Measurements from ENCODE around the gene SNED1. TPM values are rescaled to one million over a fixed set of nuclear protein-coding genes. Genes with fewer than 3 reads are reported as not detected.
A peak's percentile ranks its signal among the peaks of the same experiment; 100 is the strongest.

The SNED1 gene
- total and polyA plus RNA-seq, 7 donors, result 0.69 to 37.1 (median 8.3) TPM

DNA sequence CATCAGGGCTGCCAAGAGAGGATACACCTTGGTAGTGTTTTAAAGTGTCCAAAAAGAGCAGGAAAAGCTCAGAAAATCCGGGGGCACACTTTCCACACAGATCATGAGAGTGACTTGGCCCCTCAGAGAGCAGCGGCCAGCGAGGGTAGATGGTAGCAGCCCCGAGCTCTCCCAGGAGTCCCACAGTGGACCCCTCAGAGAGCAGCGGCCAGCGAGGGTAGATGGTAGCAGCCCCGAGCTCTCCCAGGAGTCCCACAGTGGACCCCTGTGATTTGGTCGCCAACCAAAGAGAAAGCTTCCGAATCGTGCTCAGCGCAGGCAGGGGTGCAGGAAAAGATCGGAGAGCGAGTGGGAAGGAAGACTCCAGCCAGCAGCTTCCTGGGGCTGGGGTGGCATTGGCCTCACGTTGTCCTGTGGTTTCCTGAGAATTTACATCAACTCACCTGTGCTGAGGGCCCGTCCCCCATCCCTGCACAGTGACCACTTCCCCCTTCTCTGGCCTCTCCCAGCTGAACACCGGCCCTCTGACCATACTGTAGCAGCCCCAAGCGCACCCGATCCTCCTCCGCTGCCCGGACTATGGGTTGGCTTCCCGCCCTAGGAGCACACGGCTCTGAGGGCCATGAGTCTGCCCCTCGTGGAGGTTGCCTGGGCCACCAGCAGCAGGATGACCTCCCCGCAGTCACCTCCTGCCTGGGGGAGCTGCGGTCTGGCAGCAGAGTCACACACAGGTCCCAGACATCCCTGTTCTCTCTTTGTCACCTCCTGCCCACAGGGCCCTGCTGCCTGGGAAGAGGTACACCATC lies 69.9 kb downstream of the SNED1 start:
- H3K4me1 ChIP-seq, result peaks cover 0 to 9% (median 1%) of the 10 kb centered on the region in 4 donors
- intact Hi-C loops (cut with DNase I), result no loop called here
- TF ChIP-seq, protein P1, sequence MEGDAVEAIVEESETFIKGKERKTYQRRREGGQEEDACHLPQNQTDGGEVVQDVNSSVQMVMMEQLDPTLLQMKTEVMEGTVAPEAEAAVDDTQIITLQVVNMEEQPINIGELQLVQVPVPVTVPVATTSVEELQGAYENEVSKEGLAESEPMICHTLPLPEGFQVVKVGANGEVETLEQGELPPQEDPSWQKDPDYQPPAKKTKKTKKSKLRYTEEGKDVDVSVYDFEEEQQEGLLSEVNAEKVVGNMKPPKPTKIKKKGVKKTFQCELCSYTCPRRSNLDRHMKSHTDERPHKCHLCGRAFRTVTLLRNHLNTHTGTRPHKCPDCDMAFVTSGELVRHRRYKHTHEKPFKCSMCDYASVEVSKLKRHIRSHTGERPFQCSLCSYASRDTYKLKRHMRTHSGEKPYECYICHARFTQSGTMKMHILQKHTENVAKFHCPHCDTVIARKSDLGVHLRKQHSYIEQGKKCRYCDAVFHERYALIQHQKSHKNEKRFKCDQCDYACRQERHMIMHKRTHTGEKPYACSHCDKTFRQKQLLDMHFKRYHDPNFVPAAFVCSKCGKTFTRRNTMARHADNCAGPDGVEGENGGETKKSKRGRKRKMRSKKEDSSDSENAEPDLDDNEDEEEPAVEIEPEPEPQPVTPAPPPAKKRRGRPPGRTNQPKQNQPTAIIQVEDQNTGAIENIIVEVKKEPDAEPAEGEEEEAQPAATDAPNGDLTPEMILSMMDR (IDR thresholded peaks at IDR 0.05), result no peak
- TF ChIP-seq POLR2AphosphoS5 (IDR thresholded peaks at IDR 0.05) (no peak), EP300 (IDR thresholded peaks at IDR 0.05) (no peak), POLR2A (IDR thresholded peaks at IDR 0.05) (no peak)
- no peaks in the 10 kb centered on the region for H3K9me3 ChIP-seq
- H3K27me3 ChIP-seq, result peaks cover 4 to 54% (median 32%) of the 10 kb centered on the region in 3 donors
- H3K4me3 ChIP-seq, result no peak overlapping the region
- WGBS, 2 donors, result 80 to 85% methylated on average over 25 of the region's 25 CpGs
- no peak overlapping the region for H3K27ac ChIP-seq
- DNase-seq, result peak; percentile 62
- no peaks in the 10 kb centered on the region for H3K36me3 ChIP-seq

DNA sequence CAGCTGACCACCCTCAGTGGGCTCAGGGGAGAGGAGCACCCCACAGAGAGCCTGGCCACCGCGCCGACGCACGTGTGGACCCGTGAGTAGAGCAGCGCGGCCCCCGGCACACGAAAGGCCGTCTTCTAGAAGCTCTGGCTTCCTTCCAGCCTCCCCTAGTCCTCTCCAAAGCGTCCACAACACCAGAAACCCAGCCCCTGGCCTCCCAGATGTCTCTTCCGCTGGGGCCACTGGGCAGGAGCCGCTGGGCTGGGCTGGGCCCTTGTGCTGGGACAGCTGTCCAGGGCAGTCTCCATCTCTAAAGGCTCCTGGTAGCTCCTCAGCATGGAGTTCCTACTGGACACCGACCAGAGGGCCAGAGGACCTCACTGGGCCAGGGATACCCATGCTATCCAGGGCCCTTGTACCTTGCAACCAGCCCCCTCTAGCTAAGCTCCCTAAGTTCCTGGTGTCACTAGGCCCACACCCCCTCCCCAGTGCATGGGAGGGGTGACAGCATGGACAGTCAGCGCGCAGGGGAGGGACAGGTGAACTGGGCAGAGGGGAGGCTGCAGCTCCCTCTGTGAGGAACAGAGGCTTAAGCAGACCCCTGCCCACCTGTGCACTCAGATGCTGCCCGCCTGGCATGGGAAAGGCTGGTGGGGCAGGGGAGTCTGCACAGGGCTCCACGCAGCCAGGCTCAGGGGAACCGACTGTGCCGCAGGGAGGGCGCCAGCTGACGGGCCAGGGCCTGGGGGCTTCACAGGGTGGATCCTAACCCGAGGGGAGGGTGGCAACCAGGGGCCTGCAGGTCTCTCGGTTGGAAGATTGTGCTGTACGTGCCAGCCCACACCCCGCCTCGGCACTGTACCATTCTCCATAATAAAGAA lies 70.8 kb downstream of the SNED1 start:
- WGBS, 2 donors, result 88 to 93% methylated on average over 28 of the region's 28 CpGs
- DNase-seq, result no peak
- Histone ChIP-seq H3K4me3 (no peak overlapping the region), H3K27me3 (peaks cover 0 to 45% (median 24%) of the 10 kb centered on the region in 3 donors), H3K4me1 (peaks cover 0 to 2% (median 0%) of the 10 kb centered on the region in 4 donors), H3K27ac (no peak overlapping the region), H3K36me3 (peaks cover 0 to 2% (median 0%) of the 10 kb centered on the region in 4 donors), H3K9me3 (no peaks in the 10 kb centered on the region)
- intact Hi-C loops (cut with DNase I), result no loop called here
- TF ChIP-seq, protein P1 (IDR thresholded peaks at IDR 0.05), result no peak
- TF ChIP-seq POLR2AphosphoS5 (IDR thresholded peaks at IDR 0.05), result no peak
- no peak for TF ChIP-seq EP300 (IDR thresholded peaks at IDR 0.05)
- no peak for TF ChIP-seq POLR2A (IDR thresholded peaks at IDR 0.05)

DNA sequence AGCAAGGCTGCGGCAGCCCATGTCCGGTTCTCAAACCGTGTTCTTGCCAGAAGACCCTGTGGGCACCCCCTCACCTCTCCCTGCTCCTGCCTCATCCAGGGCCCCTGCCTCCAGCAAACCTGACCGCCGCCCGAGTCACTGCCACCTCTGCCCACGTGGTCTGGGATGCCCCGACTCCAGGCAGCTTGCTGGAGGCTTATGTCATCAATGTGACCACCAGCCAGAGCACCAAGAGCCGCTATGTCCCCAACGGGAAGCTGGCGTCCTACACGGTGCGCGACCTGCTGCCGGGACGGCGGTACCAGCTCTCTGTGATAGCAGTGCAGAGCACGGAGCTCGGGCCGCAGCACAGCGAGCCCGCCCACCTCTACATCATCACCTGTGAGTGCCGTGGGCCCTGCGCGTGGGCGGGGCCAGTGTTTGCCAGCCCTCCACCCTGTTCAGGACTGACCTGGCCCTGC lies 71.4 kb downstream of the SNED1 start:
- H3K4me3 ChIP-seq, result no peak overlapping the region
- DNase-seq, result peak; percentile 58
- H3K36me3 ChIP-seq, result peaks cover under 1 to 8% (median 3%) of the 10 kb centered on the region in 4 donors
- intact Hi-C loops (cut with DNase I), result no loop called here
- TF ChIP-seq, protein P1 (IDR thresholded peaks at IDR 0.05), result no peak
- TF ChIP-seq POLR2AphosphoS5 (IDR thresholded peaks at IDR 0.05), result no peak
- TF ChIP-seq EP300 (IDR thresholded peaks at IDR 0.05), result no peak
- no peak for TF ChIP-seq POLR2A (IDR thresholded peaks at IDR 0.05)
- H3K9me3 ChIP-seq, result no peaks in the 10 kb centered on the region
- 40 to 69% methylated on average over 26 of the region's 26 CpGs for WGBS, 2 donors
- peaks cover 0 to 39% (median 18%) of the 10 kb centered on the region in 3 donors for H3K27me3 ChIP-seq
- no peak overlapping the region for H3K27ac ChIP-seq
- H3K4me1 ChIP-seq, result no peaks in the 10 kb centered on the region

DNA sequence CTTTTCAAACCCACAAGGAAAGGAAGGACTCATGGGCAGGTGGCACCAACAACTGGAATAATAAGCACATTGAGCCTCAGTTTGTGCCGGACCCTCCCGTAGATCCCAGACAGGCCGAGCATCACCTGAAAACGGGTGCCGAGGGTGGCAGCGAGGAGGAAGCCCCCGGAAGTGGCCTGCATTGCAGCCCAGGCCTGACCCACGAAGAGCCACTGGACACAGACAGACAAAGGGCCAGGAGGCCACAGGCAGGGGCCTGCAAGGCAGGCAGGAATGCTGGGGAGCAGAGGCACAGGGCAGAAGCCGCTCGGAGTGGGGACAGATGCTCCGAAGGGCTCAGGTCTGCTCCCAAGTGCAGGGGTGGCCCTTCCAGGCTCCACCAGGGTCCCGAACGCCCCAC lies 71.9 kb downstream of the SNED1 start:
- intact Hi-C loops (cut with DNase I), result no loop called here
- no peaks in the 10 kb centered on the region for H3K4me1 ChIP-seq
- WGBS, 2 donors, result 87 to 93% methylated on average over 13 of the region's 13 CpGs
- no peaks in the 10 kb centered on the region for H3K9me3 ChIP-seq
- no peak overlapping the region for H3K4me3 ChIP-seq
- TF ChIP-seq POLR2A (IDR thresholded peaks at IDR 0.05) (no peak), POLR2AphosphoS5 (IDR thresholded peaks at IDR 0.05) (no peak)
- TF ChIP-seq, protein P1 (IDR thresholded peaks at IDR 0.05), result no peak
- H3K27me3 ChIP-seq, result peaks cover 0 to 33% (median 18%) of the 10 kb centered on the region in 3 donors
- H3K36me3 ChIP-seq, result peaks cover 4 to 9% (median 8%) of the 10 kb centered on the region in 4 donors
- no peak overlapping the region for H3K27ac ChIP-seq
- peak; percentile 52 for DNase-seq

Measured in sigmoid colon (tissue), 7 donors.